ENCODE data around the gene OTOA.
"Not testable (repeated sequence)": the region's sequence is repeated elsewhere in the genome, so short reads cannot be mapped to it uniquely, and the experiment has no call there.

Gene OTOA

DNA sequence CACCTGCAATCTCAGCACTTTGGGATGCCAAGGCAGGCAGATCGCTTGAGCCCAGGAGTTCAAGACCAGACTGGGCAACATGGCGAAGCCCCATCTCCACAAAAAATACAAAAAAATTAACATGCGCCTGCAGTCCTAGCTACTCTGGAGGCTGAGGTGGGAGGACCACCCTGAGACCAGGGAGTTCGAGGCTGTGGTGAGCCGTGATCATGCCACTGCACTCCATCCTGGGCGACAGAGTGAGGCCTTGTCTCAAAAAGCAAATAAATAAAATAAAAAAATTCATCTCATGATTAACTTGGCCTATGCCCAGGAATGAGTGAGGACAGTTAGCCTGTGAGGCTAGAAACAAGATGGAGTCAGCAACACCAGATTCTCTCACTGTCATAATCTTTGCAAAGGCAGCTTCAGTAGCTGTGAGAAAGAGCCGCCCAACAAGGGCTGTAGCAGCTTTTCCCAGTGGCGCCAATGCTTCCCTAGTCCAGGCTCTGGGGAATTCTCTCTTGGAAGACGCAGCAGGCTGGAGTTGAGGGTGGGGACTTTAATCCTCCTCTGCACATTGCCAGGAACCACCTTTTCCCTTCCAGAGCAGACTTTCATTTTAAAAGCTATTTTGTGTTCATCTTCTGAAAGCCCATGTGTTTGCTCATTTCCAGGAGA is 108.9 kb downstream of the OTOA start:
- H3K27ac ChIP-seq; DNase-seq (ENCODE audit: low spot score); CTCF ChIA-PET; POLR2A ChIA-PET (ENCODE audit: low non-redundant PET): not testable (repeated sequence)

DNA sequence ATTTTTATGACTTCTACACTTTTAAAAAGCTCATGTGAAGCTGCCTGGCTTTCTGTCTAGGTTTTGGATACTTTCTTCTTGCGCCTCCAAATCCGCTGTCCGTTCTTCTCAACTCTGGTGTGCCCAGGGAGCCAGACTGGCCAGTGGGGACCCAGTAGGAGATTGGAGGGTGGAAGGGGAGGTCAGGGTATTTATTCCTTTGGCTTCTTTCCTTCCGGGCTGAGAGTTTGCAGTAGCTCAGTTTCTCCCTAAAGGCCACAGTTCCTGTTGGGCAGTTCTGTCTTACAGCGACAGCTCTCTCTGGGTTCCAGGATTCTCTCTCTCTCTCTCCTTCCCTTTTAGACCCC is 109.4 kb downstream of the OTOA start:
- H3K27ac ChIP-seq; DNase-seq (ENCODE audit: low spot score); CTCF ChIA-PET; POLR2A ChIA-PET (ENCODE audit: low non-redundant PET): not testable (repeated sequence)

DNA sequence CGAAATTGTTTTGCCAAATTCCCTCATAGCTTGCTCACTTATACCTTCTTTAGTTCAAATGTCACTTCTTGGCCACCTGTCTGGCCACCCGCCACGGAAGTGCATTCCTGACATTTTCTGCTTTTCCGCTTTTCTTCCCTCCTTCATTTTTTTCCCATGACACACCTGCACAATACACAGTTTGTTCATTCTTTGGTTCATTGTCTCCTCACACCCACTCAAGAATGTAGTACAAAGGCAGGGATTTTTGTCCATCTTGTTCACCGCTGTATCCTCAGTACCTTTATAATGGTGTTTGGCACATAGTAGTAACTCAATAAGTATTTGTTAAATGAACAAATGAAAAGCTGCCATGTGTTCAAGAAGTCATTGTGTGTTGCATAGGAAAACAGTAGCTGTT is 116.8 kb downstream of the OTOA start:
- POLR2A ChIA-PET (ENCODE audit: low non-redundant PET); CTCF ChIA-PET; H3K27ac ChIP-seq; DNase-seq (ENCODE audit: low spot score): not testable (repeated sequence)

DNA sequence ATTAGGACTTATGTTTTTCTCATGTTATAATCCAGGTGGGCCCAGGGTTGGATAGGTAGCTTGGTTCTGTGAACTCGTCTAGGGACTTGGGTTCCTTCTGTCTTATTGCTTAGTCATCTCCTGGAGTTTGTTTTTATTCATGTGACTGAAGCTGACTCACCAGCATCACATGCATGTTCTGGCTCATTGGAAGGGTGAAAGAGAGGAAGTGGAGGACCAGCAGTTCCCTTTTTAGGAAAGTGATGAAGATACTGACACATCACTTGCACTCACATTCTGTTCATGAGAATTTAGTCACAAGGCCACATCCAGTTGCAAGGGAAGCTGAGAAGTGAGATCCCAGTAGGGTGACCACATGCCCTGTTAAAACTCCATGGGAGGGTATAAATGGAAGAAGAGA is 126.7 kb downstream of the OTOA start:
- CTCF ChIA-PET; POLR2A ChIA-PET (ENCODE audit: low non-redundant PET): not testable (repeated sequence)

DNA sequence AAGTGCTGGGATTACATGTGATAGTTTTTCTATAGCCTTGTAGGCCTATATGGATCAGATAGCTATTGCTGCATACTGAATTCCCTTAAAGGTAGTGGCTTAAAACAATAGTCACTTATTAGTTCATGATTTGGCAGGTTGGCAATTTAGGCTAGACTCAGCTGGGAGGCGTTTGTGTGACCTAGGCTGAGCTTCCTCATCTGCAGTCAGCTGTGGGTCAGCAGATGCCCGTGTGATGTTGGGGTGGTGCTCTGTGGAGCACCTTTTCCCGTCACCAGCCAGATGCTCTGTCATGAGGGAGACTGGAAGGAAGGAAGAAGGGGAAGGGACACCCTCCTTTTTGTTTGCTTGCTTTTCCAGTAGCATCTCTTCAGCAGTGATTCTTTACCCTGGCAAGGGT is 129.5 kb downstream of the OTOA start:
- POLR2A ChIA-PET (ENCODE audit: low non-redundant PET); CTCF ChIA-PET; H3K27ac ChIP-seq; DNase-seq (ENCODE audit: low spot score): not testable (repeated sequence)

More for the DNA sequence above, 126.7 kb downstream of the OTOA start:
- DNase-seq (ENCODE audit: low spot score); H3K27ac ChIP-seq: not testable (repeated sequence)

DNA sequence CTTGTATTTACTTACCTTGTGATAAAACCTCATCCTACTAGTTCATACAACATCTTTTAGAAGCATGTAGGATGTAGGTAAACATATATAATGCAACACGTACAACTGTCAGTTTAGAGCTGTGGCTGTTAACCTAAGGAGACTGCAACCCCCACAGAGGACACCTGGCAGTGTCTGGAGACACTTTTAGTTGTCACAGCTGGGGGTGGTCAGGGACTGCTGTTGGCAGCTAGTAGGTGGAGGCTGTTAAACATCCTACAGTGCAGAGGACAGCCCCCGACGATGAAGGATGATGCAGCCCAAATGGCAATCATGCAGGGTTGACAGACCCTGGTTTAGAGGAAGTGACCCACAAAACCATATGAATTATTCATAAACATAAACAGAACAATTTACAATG is 134.8 kb downstream of the OTOA start:
- CTCF ChIA-PET; POLR2A ChIA-PET (ENCODE audit: low non-redundant PET); H3K27ac ChIP-seq; DNase-seq (ENCODE audit: low spot score): not testable (repeated sequence)

DNA sequence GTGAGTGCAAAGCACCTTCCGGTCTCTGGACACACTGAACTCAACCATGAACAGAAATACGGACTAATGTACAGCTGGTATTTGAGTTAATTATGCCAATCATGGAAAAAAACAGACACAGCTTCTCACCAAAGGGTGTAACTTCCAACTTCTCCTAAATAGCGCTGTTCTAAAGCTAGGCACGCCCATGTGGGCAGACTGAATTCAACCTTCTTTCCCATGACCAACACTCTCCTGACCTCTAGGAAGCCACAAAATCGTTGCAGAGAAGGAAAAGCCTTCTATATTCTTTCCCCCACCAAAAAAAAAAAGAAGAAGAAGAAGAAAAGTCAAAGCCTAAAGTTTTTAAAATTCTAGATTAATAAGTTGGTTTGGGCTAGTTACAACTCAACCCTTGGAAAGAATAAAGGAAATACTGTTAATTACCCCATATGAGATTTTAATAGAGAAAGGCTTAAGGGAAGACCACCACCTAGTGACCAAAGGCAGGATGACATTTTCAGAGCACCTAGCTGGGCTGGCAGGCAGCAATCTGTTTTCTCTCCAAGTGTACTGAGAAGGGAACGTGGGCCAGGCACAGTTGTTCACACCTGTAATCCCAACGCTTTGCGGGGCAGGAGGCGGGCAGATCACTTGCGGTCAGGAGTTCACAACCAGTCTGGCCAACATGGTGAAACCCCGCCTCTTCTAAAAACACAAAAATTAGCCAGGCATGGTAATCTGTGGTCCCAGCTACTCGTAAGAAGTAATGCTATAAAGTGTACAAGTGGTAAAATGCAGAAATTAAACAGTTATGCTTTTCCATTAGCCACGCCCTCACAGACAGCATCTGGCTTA is 138.0 kb downstream of the OTOA start:
- CTCF ChIA-PET = interaction anchor here (0.6 kb wide), 1 partner anchor 27 kb away, joined by 3 read pairs; no protein-coding TSS in a partner anchor
- TF ChIP-seq, protein P1, sequence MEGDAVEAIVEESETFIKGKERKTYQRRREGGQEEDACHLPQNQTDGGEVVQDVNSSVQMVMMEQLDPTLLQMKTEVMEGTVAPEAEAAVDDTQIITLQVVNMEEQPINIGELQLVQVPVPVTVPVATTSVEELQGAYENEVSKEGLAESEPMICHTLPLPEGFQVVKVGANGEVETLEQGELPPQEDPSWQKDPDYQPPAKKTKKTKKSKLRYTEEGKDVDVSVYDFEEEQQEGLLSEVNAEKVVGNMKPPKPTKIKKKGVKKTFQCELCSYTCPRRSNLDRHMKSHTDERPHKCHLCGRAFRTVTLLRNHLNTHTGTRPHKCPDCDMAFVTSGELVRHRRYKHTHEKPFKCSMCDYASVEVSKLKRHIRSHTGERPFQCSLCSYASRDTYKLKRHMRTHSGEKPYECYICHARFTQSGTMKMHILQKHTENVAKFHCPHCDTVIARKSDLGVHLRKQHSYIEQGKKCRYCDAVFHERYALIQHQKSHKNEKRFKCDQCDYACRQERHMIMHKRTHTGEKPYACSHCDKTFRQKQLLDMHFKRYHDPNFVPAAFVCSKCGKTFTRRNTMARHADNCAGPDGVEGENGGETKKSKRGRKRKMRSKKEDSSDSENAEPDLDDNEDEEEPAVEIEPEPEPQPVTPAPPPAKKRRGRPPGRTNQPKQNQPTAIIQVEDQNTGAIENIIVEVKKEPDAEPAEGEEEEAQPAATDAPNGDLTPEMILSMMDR (conservative IDR thresholded peaks at IDR 0.05; ENCODE audit: low read depth) = peak; percentile 51
- DNase-seq (ENCODE audit: low spot score); H3K27ac ChIP-seq; POLR2A ChIA-PET (ENCODE audit: low non-redundant PET): not testable (repeated sequence)

DNA sequence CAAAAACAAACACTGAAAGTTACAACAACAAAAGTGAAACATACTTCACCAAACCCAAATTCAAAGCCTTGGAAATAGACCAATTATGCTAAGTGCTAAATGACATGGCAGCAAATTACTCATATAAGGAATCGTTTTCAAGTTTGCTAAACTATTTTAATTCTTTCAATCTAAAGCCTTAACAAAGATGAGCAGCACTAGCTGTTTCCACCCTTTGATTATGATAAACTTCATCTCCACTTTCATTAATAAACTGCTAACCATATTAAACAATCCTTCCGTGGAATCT is 138.6 kb downstream of the OTOA start:
- H3K27ac ChIP-seq; DNase-seq (ENCODE audit: low spot score); POLR2A ChIA-PET (ENCODE audit: low non-redundant PET): not testable (repeated sequence)
- CTCF ChIA-PET = interaction anchor here (0.6 kb wide), 1 partner anchor 28 kb away, joined by 3 read pairs; no protein-coding TSS in a partner anchor
